NCI-H748 (cell line): ENCODE measurements around the gene HNRNPH2.

ENCODE experiments used
- DNase-seq: peaks from one replicate; lab custom pipeline; 2025; ENCODE audit not compliant: unreplicated experiment; lab: John Stamatoyannopoulos, UW

Gene HNRNPH2

DNA sequence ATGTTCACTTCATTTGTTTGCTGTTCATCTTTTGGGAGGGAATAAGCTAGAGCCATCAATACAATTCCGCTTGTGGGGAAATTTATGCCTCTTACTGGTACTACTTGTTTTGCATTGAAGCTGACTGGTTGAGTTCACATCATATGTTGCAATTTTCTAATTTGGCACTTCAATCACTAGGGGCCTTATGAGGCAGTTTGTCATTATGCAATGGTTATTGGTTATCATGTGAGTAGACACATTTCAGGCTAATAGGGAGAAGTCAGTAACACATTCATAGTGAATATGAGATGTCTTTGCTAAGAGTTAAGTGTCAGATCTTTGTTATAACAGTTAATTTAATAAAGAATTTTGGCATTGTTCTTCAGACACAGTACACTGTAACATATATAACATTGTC is 12.2 kb upstream of the HNRNPH2 start:
- DNase-seq, result no peak

DNA sequence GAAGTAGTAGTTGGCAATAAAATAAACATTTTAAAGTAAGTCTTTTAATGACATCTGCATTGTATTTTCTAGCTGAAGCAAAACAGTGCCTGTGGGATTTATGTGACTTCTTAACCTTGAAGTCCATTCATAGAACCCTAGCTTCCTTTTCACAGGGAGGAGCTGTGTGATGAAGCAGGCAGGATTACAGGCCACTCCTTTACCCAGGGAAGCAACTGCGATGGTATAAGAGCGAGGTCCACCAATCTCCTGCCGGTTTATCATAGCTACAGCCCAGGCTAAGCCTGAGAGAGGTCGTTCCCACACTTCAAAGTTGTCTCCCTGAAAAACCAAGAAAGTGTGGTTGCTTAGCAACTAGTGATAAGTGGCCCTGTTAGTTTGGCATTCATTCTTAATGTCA is 10.2 kb upstream of the HNRNPH2 start:
- DNase-seq, result no peak

DNA sequence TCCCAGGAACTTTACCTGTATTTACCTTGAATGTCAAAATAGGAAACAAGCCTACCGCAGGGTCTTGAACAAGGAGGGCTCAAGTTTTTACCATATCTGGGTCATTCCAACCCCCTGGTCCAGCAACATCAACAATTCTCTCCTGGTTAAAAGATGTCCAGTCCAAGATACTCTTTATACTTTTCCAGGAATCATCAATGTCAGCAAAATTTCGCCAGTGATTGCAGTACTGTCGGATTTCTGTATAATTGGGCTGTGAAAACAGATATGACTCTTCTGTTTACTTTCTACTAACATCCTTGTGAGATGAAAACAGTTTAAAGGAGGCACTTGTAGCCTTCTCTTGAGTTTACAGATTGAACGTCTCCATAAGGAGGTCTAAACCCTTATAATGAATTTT is 9.3 kb upstream of the HNRNPH2 start:
- DNase-seq, result no peak

DNA sequence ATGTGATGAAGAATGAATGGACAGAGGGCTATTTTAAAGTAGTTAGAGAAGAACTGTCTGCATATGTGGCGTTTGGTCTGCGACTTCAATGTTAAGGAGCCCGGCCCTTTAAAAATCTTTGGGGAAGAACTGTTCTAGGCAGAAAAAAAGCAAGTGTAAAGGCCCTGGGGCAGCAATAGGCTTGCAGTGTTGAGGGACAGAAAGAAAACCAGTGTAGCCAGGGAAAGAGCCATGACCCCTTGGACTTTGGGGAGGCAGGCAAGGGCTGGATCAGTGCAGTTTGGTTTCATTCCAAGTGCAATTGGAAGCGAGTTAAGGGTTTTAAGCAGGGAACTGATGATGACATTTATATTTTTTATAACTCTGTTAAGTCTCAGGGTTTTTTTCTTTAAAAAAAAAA is 8.2 kb upstream of the HNRNPH2 start:
- DNase-seq, result no peak

DNA sequence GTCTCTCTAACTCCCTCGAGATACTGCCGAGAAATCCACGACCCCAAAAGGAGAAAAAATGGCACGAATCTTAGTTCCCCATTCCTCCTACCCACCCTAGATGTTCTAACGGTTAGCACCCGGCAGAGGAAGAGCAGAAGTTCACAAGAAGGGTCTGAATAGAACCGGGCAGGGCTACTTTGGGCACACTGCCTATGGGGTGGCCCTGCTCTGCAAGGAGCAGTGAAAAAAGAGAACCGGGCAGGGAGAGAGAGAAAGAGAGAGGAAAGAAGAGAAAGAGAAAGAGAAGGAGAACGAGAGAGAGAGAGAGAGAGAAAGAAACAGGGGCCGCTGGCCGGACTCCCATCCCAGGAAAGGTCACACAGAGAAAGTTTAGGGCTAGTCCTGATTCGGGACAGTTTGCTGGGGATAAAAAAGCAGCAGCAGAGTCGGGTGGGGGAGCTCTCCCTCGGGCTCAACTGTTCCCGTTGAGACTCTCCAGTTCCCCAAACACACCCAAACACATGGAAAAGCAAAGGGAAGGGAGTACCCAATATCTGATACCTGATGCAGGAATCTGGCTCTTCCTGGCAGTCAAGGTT is 765 bp upstream of the HNRNPH2 start:
- DNase-seq, result peak; percentile 17

DNA sequence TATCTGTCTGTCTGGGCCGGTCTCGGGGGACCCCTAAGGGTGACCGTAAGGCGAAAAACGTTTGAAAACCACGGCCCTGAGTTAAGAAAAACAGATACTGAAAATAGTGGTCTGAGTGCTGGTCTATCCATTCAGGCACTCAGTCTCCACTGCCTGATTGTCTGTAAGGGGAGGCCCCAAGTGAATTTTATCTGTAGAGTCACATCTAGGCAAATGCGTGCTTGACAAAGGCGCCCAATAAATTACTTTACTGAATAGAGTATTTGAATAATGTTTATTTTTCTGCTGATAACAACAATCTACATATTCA is 465 bp downstream of the HNRNPH2 start:
- no peak for DNase-seq

DNA sequence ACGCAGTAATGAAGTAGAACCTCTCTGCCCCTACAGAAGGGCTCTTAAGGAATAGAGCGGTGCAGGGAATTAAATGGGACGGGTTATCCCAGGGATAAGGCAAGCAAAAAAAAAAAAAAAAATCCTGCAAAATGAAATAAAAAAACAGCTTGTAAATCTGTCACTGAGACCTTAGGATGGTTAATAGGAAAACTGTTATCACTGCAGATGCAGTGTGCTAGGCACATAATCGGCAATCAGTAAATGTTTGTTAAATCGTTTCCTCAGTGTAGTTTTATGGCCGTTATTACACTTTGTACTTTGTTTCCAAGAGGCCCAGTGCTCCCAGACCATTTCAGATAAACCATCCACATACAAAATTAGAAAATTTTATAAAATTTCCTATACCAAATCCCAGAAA is 1.0 kb downstream of the HNRNPH2 start:
- DNase-seq, result peak; percentile 14

DNA sequence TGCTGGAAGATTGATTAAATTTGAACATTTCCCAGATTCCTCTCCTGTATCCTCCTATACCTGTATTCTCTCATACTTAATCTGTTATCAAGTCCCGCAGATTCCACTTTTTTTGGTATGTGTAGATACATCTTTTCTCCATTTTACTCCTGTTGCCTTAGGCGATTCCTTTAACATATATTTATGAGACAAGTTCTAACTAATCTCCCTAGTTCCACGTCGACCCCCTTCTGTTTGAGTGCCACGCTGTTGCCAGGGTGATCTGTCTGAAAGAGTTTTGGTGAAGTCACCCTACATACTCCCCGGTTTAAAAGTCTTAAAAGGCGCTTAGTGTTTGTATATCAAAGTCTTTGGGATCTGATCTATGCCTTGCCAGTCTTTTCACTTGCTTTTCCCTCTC is 2.4 kb downstream of the HNRNPH2 start:
- no peak for DNase-seq

DNA sequence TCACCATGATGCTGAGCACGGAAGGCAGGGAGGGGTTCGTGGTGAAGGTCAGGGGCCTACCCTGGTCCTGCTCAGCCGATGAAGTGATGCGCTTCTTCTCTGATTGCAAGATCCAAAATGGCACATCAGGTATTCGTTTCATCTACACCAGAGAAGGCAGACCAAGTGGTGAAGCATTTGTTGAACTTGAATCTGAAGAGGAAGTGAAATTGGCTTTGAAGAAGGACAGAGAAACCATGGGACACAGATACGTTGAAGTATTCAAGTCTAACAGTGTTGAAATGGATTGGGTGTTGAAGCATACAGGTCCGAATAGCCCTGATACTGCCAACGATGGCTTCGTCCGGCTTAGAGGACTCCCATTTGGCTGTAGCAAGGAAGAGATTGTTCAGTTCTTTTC is 4.0 kb downstream of the HNRNPH2 start:
- no peak for DNase-seq

DNA sequence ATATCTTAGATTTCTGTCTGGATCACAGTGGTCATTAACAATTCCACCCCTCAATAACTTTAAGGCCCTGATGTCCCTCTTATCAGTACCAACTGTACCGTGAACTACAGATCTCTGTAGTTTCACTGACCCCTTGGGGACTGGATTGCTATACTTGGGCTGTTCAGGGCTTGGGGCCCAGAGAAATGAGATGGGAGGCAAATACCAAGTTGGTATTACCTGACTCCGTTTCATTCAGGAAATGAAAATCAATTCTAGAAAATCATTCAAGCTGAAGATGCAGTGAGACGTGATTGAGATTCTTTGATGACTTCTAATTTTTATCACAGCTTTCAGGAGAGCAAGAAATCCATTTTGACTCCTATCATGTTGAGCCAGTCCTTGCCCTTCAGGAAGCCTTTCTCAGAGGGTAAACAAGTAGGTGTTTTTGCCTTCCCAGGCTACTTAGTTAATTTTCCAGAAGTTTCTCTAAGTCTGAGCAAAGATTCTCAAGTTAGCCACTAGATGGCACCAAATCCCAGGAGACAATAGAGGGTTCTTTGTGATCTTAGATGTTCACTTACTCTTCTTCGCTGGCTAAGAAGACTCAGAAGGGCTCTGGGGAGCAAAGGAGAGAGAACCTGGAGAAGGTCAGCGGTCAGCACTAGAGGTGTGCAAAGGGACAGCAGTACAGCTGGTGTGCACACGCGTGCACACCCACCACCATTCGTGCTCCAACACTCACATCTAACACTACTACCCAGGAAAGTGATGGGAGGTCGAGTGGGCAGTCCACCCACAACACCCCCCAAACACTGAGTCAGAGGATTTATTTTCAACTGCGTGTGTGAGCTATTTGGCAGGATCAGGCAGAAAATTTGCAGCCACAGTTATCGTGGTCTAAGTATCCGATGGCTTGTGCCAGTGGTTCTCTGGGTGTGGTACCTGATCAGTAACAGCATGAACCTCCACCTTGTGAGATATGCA is 7.4 kb downstream of the HNRNPH2 start:
- peak; percentile 62 for DNase-seq

DNA sequence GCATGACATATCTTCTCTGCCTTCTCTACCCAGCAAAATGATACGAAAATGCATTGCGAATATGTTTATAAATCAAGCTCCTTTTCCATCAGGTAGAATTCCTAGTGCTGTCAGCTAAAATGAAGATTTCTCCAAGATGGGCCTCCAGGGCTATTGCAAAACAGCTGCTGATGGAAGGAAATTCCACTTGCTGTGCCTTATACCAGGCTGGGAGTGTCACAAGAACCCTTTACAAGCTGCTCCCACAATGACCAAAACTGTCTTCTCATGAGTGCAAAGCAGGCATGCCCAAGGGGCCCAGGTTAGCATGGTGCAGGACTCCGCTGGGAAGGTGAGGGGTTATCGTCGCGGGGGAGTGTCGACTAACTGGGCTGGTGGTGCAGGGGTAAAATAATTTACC is 8.7 kb downstream of the HNRNPH2 start:
- DNase-seq, result no peak

DNA sequence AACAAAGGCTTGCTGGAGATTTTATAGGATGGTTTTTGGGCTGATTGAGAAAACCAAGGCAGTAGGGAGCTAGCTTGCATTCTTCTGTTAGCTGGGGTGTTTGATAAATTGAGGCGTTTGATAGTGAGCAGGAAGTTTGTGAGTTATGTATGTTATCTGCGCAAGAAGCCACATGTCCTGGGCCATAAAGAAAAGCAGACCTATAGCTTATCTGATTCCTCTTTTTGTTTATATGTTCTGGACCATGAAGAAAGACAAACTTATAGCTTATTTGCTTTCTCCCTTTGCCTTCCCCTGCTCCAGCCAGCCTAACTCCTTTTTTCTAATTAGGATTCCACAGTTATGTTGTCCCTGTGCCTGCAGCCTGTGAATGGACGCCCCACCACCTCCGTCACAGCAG is 9.2 kb downstream of the HNRNPH2 start:
- no peak for DNase-seq

DNA sequence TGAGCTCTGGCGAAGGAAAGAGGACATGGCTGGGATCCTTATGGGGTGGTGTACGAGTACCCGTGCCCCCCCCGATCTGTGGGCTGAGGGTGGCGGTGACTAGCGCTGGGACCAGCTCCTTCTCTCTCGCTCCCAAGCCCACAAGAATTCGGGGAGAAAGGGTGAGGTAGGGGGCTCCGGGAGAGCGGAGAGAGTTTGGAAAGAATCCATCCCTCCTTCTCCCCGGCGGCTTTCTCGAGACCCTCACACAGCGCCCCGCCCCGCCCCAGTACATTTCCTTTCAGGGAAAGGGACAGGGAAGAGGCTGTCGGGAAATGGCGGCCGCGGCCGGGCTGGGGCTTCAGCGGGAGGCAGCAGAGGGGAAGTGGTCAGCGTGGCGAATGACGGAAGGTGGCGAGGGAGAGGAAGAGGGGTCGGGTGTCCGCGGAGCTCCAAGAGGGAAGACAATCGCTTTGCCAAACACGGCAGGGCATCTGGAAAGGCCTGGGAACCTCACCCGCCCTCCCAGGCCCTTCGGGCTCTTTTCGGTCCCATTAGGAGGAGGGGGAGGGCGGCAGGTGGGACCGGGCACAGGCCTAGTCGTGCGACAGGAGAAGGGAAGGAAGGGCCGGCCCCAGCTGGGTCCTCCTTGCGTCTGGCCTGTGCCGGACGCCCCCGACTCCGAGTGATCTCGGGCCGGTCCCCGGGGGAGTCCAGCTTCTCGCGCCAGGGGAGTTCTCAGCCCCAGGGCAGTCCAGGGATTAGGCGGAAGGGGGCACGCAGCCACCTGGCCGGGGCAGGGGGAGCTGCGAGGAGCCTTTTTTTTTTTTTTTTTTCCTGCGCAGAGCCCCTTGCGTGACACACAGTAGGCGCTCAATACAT is 10.2 kb downstream of the HNRNPH2 start:
- DNase-seq, result peak; percentile 68

DNA sequence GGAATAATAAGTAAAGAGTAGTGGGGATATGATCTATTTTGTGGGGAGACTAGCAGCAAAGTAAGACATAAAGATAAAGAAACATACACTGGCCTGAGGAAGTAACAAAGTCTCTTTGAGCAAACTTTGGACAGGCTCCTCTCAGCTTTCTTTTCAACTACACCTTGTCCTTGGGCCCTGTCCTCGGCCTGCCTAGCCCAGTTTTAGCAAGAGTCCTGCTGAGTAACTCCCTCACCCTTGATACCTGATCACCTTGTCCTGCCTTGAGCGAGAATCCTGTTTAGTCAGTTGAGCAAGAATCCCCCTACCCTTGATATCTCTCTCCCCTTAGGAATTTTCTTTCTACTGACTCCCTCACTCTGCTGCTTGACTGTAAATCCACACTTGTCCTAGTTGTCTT is 11.5 kb downstream of the HNRNPH2 start:
- DNase-seq, result no peak

DNA sequence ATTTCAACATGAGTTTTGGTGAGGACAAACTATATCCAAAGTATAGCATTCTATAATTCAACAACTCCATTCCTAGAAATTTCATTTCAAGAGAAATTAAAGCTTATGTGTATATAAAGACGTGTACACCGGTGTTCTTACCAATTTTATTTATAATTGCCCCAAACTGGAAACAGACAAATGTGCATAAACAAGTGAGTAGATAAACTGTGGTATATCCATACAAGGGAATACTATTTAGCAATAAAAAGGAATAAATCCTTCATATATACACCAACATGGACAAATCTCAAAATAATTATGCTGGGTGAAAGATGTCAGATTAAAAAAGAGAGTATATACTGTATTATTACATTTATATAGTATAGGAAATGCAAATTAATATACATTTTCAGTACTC is 19.9 kb downstream of the HNRNPH2 start:
- DNase-seq, result no peak

DNA sequence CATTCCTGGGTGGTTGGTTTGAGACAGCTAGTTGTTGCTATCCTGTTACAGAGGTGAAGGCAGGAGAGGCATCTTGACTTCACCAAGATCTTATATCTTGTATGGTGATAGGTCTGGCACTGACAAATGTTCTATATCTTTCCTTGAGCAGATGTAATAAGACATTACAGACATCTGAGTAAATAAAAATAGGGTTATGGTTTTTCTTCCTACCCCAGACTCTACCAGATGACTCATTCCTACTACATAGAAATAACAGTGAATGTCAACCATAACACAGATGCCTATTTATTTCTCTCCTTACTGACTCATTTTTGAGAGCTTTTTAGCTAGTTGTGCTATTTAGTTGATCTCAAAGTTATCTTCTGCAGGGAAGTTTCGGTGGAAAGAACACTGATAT is 21.9 kb downstream of the HNRNPH2 start:
- no peak for DNase-seq

DNA sequence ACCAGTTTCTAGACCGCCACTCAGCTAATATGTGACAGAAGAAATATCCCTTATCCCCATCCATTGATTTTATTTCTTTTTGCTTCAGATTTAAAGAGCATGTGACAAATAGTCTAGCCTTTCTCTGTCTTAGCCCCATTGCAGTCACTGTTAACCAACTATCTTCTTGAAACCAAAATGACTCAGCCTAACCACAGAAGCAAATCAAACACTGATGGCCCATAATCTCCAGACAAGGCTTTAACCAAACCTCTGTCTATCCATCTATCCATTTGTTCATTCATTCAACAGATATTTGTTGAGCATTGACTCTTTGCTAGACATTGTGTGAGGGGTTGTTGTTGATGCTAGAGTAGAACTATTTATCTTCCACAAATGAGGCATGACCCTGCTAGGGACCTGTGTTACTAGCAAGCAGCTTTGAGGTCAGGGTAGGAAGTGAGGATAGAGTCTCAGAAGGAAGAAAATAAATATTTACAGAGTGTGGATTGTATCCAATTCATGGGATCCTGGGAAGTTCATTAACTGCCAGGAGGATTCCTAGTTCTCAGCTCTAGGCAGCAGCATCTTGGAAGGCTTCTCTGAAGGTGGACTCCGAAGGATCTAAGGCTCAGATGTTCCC is 22.5 kb downstream of the HNRNPH2 start:
- no peak for DNase-seq

DNA sequence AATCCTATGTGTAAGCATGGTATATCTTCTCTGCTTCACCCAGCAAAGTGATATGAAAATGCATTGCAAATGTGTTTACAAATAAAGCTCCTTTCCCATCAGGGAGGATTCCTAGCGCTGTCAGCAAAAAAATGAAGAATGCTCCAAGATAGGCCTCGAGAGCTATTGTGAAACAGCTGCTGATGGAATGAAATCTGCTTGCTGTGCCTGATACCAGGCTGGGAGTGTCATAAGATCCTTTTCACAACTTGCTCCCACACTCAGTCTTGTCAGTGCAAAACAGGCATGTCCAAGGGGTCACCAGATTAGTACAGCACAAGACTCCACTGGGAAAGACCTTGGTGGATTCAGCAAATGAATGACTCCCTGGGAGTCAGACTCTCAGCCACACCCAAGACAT is 34.1 kb downstream of the HNRNPH2 start:
- no peak for DNase-seq

DNA sequence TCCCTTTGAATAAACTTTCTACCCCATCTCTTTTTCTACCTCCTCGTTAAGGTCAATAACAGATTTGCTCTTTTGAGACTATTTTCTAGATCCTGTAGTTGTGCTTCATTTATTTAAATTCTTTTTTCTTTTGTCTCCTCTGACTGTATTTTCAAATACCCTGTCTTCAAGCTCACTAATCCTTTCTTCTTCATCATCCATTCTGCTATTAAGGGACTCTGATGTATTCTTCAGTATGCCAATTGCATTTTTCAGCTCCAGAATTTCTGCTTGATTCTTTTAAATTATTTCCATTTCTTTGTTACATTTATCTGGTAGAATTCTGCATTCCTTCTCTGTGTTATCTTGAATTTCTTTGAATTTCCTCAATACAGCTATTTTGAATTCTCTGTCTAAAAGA is 41.3 kb downstream of the HNRNPH2 start:
- no peak for DNase-seq

DNA sequence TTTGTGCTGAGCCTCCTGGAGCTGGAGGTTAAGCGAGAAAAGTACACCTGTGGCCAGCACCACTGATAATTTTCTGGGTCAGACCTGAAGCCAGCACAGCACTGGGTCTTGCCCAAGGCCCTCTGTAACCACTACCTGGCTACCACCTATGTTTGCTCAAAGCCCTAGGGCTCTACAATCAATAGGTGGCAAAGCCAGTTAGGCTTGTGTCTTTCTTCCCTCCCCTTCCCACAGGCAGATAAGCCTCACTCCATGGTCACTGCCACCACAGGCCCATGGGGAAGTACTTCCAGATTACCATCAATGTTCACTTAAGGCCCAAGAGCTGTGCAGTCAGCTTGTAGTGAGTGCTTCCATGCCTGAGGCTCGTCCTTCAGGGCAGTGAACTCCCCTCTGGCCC is 42.1 kb downstream of the HNRNPH2 start:
- no peak for DNase-seq

DNA sequence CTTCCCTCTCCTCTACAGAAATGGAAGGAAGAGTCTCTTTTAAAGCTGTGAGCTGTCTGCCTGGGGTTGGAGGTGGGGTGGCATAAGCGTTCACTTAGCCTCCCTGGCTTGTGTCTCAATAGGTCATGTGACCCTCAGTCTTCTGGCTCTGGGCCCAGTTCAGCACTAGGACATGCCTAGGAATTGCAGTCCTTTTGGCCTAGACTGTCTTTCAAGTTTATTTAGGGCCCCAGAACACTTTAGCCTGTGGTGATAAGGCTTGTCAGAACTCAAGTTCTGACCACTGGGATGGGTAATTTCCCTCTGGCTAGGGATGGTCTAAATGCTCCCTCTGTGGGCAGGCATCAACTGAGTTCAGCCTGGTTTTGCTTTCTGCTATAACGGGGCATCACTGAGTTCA is 42.9 kb downstream of the HNRNPH2 start:
- no peak for DNase-seq
